C4-2B (cell line): ENCODE measurements around the gene DNAJC2.

Experiments used
- ZFX ChIP-seq: fragments of 450-650 bp; IDR thresholded peaks from 2 replicates; pipeline ENCODE4 v1.6.1; 2017
- TF ChIP-seq, protein P1 (sequence below): fragments of 450-650 bp; conservative IDR thresholded peaks from 2 replicates; pipeline ENCODE4 v1.5.1; 2017; ENCODE audit warnings: mild to moderate bottlenecking

DNA sequence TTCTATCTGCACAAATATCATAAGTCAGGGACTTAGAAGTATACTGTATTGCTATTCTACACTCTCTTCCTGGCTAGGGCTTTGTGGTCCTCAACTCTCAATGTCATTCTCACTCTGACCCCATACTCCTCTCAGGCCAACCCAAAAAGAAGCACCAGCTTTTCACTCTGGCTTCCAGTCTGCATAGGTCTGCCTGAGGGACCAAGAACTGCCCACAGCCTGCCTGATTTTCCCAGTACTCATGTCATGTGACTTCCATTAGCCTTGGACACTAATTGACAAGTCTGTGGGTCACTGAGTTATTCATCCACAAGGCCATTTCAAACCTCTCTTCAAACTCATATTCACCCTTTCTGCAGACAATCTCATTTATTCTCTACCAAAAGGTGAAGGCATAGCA, 27.6 kb downstream of the DNAJC2 start:
- TF ChIP-seq, protein P1, sequence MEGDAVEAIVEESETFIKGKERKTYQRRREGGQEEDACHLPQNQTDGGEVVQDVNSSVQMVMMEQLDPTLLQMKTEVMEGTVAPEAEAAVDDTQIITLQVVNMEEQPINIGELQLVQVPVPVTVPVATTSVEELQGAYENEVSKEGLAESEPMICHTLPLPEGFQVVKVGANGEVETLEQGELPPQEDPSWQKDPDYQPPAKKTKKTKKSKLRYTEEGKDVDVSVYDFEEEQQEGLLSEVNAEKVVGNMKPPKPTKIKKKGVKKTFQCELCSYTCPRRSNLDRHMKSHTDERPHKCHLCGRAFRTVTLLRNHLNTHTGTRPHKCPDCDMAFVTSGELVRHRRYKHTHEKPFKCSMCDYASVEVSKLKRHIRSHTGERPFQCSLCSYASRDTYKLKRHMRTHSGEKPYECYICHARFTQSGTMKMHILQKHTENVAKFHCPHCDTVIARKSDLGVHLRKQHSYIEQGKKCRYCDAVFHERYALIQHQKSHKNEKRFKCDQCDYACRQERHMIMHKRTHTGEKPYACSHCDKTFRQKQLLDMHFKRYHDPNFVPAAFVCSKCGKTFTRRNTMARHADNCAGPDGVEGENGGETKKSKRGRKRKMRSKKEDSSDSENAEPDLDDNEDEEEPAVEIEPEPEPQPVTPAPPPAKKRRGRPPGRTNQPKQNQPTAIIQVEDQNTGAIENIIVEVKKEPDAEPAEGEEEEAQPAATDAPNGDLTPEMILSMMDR, result no peak
- no peak for TF ChIP-seq ZFX
